Measurements from ENCODE around the gene TEAD4.

TEAD4 gene

DNA sequence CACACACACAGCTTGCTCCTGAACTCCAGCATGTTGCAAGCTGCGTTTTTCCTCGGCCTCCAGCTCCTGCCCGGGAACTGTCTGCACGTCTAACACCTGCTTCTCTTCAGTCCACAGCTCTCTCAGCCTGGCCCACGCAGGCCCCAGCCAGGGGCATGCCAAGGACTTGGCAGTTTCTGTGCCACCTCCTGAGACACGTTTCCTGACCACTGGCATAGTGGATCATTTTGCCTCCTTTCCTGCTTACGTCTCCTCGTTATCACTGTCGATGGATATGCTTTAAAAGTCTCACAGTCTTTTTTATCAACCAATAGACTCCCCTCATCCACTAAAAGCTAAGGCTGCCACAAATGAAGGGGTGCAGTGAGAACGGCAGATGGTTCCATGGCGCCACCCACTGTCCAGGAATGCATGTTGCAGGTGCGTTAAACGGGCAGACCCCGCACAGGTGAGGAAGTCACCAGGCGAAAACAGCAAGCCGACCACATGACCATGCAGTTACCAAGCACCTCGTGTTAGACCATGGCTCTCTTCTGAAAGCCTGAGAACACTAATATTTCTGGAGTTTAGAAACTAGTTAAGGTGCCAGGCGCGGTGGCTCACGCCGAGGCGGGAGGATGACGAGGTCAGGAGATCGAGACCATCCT, 14.7 kb upstream of the TEAD4 start:
- Mint-ChIP-seq H3K36me3 (ENCODE audit: low read depth) (peaks cover 11% of the 10 kb centered on the region), H3K4me3 (no peak overlapping the region), H3K27ac (no peak overlapping the region), H3K4me1 (ENCODE audit: low read depth) (peaks cover 3% of the 10 kb centered on the region), H3K9me3 (no peaks in the 10 kb centered on the region), H3K27me3 (peaks cover 4% of the 10 kb centered on the region)
- peak; percentile 73 for DNase-seq

DNA sequence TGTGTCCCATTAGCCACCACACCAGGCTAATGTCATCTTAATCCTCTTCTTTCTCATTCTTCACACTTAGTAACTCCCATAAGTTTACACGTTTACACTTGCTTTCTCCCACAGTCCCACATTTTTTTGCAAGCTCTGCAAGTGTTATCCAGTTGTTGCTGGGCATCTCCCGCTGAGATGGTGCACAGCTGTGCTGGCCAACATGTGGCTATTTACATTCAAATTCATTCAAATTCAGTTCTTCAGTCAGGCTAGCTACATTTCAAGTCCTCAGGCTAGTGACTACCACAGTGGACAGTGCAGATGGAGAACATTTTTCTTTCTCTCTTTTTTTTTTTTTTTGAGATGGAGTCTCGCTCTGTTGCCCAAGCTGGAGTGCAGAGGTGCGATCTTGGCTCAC, 9.8 kb upstream of the TEAD4 start:
- no peaks in the 10 kb centered on the region for H3K9me3 Mint-ChIP-seq
- H3K36me3 Mint-ChIP-seq (ENCODE audit: low read depth): no peaks in the 10 kb centered on the region
- H3K27ac Mint-ChIP-seq: no peak overlapping the region
- no peak overlapping the region for H3K4me3 Mint-ChIP-seq
- peaks cover 14% of the 10 kb centered on the region for H3K27me3 Mint-ChIP-seq
- peaks cover 3% of the 10 kb centered on the region for H3K4me1 Mint-ChIP-seq (ENCODE audit: low read depth)
- no peak for DNase-seq

DNA sequence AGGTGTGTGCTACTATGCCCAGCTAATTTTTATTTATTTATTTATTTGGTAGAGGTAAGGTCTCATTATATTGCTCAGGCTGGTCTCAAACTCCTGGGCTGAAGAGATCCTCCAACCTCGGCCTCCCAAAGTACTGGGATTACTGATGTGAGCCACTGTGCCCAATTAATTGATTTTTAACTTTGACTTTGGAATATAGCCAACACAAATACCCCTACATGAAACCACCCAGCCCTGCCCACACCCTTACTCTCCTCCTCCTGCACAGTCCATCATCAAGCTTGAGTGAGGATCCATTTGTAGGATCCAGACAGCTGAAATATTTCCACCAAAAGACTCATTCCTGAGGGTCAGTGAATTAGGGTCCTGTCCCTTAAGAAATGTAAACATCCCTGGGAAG, 3.3 kb upstream of the TEAD4 start:
- H3K9me3 Mint-ChIP-seq: no peaks in the 10 kb centered on the region
- H3K4me1 Mint-ChIP-seq (ENCODE audit: low read depth): peaks cover 18% of the 10 kb centered on the region
- DNase-seq: no peak
- H3K36me3 Mint-ChIP-seq (ENCODE audit: low read depth): no peaks in the 10 kb centered on the region
- no peak overlapping the region for H3K4me3 Mint-ChIP-seq
- H3K27ac Mint-ChIP-seq: no peak overlapping the region
- H3K27me3 Mint-ChIP-seq: peaks cover 45% of the 10 kb centered on the region

DNA sequence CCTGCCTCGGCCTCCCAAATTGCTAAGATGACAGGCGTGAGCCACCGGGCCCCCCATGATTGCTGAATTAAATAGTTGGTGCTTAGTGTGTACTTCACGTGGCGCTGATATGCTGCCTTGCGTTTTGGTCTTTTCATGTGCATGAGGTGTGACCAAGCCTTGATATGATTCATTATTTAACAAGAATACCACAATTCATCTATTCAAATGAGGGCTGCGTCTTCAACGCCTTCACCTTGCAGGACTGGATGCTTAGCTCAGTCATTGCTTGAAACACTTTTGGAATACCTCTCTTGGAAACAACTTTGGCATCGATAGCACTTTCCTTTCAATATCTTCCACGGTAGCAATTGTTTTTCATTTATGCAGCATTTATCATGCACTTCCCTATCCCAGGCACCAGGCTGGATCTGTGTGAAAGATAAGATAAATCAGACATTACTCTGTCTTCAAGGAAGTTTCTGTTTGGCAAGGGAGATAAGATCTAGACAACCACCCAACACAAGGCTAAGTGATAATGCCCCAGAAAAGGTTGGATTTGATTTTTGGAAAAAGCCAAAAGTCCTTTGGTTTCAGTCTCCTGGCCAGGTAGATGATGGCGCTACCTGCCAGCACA, 1.3 kb upstream of the TEAD4 start:
- Mint-ChIP-seq H3K4me1 (ENCODE audit: low read depth) (peaks cover 19% of the 10 kb centered on the region), H3K27ac (no peak overlapping the region), H3K4me3 (no peak overlapping the region), H3K27me3 (peaks cover 57% of the 10 kb centered on the region), H3K36me3 (ENCODE audit: low read depth) (no peaks in the 10 kb centered on the region), H3K9me3 (no peaks in the 10 kb centered on the region)
- DNase-seq: no peak

DNA sequence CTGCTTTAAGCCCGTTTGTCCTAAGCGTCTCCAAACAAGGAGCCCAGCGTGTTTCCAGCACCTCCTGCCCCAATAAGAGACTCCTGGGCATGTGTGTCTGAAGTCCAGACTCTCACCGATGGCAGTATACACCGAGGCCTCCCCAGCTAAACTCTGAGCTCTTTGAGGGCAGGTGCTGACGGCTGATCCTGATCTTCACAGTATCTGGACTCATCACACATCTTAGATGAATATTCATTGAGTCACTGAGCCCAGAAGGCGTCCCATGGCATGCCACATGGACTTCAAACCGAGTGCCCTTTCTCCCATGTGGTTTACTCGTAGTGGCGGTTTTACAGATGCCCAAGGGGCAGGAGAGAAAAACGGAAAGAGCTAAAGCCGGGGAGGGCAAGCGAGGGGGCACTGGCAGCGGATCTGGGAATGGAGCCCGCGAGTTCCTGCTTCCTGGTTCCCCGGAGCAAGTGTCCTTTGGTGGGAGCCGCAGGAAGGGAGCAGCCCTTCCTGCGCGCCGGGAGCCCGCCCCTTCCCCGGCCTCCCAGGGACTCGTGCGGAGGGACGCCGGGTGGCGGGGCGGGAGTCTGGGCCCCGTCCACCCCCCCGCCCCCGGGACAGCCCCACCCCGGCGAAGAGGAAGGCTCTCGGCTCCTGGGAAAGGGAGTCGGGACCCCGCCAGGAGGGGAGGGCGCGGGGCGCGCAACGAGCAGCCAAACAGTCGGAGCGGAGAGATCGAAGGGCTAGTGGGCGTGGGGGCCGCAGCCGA, 585 bp upstream of the TEAD4 start:
- H3K9me3 Mint-ChIP-seq: no peaks in the 10 kb centered on the region
- peaks cover 19% of the 10 kb centered on the region for H3K4me1 Mint-ChIP-seq (ENCODE audit: low read depth)
- no peaks in the 10 kb centered on the region for H3K36me3 Mint-ChIP-seq (ENCODE audit: low read depth)
- DNase-seq: peak; percentile 33
- peaks cover 64% of the 10 kb centered on the region for H3K27me3 Mint-ChIP-seq
- peak overlapping the region; percentile 71 for H3K4me3 Mint-ChIP-seq
- peak overlapping the region; percentile 23 for H3K27ac Mint-ChIP-seq

DNA sequence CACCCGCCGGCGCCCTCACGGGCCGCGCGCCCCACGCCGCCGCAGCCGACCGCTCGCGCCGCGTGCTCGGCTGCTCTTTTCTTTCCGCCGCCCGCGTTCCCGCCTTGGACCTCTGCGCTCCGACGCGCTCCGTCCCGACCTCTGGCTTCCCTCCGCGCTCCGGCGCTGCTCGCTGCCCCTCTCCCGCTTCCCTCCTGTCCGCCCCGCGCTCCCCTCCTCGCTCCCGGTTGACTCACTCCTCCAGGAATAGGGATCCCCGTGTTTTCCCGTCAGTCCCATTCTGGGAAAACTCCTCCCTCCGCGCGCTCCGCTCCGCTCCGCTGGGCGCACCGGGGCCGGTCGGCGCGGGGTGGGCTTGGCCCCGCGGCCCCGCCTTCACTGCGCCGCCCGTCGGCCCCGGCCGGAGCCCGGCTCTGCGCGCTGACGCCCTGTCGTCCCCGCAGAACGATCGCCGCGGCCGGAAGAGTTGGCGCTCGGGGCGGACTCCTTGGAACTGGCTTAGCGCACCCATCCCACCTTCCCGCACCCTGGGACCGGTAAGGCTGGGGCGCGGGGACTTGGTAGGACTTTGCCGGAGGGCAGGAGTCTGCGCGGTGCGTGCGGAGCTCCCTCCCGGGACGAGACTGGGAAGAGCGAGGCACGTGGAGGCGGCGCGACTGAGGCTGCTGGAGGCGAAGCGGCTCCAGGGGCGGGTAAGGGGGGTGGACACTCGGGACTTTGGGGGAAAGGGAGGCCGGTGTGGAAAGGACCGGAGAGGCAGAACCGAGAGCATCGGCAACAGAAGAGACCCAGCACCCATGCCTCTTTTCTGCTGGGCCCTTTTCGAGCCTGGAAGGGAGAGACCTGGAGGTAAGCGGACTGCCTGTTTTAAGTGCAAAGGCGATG, 550 bp downstream of the TEAD4 start:
- Mint-ChIP-seq H3K27ac (no peak overlapping the region), H3K9me3 (no peaks in the 10 kb centered on the region), H3K4me3 (peak overlapping the region; percentile 61), H3K27me3 (peaks cover 73% of the 10 kb centered on the region), H3K4me1 (ENCODE audit: low read depth) (peaks cover 19% of the 10 kb centered on the region), H3K36me3 (ENCODE audit: low read depth) (no peaks in the 10 kb centered on the region)
- peak; percentile 50 for DNase-seq

DNA sequence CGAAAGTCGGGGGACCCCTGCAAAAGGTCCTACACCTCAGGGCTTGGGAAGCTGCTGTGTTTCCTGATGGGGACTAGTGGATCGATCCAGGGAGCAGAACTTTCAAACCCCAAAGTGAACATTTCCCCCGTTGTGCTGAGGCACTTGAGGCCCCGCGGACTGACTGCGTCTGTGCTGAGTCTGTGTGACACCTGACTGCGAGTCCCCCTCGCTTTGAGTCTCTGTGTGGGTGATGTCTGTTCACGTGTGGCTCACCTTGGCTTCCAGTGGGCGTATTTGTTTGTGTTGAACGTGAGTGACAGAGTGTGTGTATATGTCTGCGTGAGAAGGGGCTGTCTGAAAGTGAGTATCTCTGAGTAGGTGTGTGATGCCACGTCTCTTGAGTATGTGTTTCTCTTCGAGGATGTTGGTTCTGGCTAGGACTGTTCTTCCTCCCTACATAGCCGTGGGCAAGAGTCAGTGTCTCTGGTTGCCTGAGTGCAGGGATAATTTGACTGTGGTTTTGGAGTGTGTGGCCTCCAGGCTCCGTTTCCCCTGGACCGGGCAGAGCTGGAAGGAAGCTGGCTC, 1.3 kb downstream of the TEAD4 start:
- H3K27me3 Mint-ChIP-seq: peaks cover 76% of the 10 kb centered on the region
- peak; percentile 45 for DNase-seq

DNA sequence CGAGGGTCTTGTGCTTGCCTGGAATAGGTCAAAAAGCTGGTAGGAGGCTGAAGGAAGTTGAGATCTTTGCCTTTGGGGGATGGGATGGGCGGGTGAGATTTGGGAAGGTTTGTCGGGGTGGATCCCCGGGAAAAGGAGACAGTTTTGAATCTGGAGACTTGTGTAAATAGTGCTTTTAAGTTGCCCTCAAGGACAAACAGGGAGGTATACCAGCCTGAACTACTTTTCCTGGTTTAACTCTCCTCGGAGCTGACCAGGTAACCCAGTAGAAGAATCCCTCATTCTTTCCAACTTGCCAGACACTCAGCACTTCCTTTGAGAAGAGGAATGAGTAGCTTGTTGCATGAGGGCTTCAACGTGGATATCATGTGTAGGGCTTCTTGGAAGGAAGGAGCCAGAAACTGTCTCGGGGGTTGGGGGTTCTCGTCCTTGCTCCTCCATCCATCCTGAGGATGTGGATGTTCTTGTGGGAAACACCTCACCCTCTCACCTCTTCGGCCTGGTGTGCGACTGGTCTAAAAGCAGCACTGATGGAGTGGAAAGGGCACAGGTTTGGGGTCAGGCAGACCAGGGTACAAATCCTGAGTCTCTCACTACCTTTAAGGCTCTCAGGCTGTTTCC, 1.9 kb downstream of the TEAD4 start:
- Mint-ChIP-seq H3K27me3 (peaks cover 76% of the 10 kb centered on the region), H3K36me3 (ENCODE audit: low read depth) (no peaks in the 10 kb centered on the region), H3K4me3 (peak overlapping the region; percentile 60), H3K9me3 (no peaks in the 10 kb centered on the region), H3K27ac (no peak overlapping the region), H3K4me1 (ENCODE audit: low read depth) (peaks cover 19% of the 10 kb centered on the region)
- no peak for DNase-seq

More for the DNA sequence above, 1.3 kb downstream of the TEAD4 start:
- Mint-ChIP-seq H3K4me3 (peak overlapping the region; percentile 60), H3K4me1 (ENCODE audit: low read depth) (peaks cover 19% of the 10 kb centered on the region), H3K36me3 (ENCODE audit: low read depth) (no peaks in the 10 kb centered on the region), H3K9me3 (no peaks in the 10 kb centered on the region), H3K27ac (no peak overlapping the region)

DNA sequence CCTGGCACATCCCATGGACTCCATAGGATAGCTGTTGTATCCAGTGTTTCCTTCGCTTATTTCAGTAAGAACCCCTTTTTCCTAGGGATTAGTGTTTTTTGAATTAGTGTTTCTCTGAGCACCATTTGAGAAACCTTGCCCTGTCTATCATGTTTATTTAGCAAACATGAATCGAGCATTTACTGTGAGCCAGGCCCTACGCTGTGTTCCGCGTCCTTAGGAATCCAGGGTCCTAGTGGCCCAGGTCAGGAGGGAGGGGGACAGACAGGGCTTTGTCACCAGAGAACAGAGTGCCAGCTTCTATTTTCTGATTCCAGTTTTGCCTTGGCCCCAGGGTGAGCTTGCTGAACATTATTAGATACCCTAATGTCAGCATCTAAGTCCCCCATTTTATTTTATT, 2.5 kb downstream of the TEAD4 start:
- no peak for DNase-seq
- Mint-ChIP-seq H3K4me3 (no peak overlapping the region), H3K27ac (no peak overlapping the region), H3K4me1 (ENCODE audit: low read depth) (peaks cover 19% of the 10 kb centered on the region), H3K27me3 (peaks cover 74% of the 10 kb centered on the region), H3K9me3 (no peaks in the 10 kb centered on the region), H3K36me3 (ENCODE audit: low read depth) (no peaks in the 10 kb centered on the region)

DNA sequence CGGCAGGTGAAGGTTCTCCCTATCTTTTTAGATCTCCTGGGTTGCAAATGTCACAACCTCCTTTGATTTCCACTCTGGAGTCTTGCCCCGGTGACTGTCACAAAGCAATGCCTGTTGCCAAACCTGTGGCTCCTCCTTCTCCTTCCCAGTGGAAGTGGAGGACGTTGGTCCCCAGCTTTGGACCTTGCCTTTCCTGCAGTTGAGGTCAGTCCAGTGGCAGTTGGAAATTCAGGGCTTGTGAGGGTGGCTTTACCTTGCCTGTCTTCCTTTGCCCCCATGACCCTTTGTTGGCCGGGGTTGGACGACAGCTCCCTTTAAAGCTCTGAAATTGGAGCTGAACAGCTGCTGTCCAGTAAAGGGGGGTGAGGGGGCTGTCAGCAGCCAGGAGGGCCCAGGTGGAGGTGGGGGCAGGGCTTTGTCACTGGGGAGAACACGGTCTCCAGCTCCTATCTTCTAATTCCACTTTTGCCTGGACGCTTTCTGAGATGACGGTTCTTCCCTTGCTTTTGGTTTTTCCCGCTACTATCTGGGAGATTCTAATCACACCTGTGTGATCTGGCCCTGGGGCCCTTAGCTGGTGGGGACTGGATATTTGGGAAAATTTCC, 4.1 kb downstream of the TEAD4 start:
- DNase-seq: no peak
- Mint-ChIP-seq H3K4me1 (ENCODE audit: low read depth) (peaks cover 17% of the 10 kb centered on the region), H3K9me3 (no peaks in the 10 kb centered on the region), H3K27me3 (peaks cover 59% of the 10 kb centered on the region), H3K4me3 (no peak overlapping the region), H3K27ac (no peak overlapping the region), H3K36me3 (ENCODE audit: low read depth) (no peaks in the 10 kb centered on the region)

DNA sequence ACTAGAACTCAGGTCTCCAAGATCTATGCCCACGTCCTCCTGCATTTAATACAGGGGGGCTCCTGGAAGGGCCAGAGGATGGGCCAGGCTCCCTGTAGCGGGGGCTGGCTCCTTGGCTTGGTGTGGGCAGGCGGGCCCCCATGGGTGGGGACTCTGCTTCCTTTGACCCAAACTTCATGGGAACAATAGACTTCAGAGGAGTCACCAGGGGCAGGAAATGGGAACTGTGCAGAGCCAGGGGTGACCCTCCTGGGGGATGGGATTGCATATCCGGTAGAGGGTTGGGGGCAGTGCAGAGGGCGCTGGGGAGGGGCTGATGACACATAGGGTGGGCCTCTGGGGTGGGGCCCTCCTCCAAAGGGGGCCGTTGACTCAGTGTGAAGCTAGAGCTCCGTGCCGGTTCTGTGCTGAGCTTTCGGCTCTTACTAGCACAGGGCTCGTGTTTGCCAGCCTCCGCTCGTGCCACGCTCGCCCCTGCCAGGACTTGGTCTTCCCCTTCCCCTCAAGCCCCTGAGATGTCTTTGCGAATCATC, 4.6 kb downstream of the TEAD4 start:
- H3K27me3 Mint-ChIP-seq: peaks cover 55% of the 10 kb centered on the region
- no peak overlapping the region for H3K27ac Mint-ChIP-seq
- no peaks in the 10 kb centered on the region for H3K36me3 Mint-ChIP-seq (ENCODE audit: low read depth)
- peaks cover 12% of the 10 kb centered on the region for H3K4me1 Mint-ChIP-seq (ENCODE audit: low read depth)
- no peak overlapping the region for H3K4me3 Mint-ChIP-seq
- H3K9me3 Mint-ChIP-seq: no peaks in the 10 kb centered on the region
- no peak for DNase-seq

DNA sequence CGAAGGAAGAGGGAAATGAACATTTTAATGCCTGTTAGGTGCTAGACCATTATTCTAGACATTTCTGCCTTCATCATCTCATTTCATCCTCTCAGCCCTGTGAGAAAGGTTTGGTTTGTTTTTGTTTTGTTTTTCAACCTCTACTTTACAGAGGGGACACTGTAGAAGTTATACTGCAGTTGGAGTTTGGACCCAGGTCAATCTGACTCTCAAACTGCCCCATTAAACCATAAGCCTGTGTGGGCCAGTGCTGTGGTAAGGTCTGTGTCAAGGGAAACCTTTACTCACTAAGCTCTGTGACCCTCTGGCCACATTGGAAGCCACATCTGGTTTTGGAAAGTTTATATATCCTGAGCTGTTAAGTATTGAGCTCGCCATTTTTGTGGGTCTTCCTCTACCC, 8.5 kb downstream of the TEAD4 start:
- no peaks in the 10 kb centered on the region for H3K36me3 Mint-ChIP-seq (ENCODE audit: low read depth)
- no peaks in the 10 kb centered on the region for H3K9me3 Mint-ChIP-seq
- no peak for DNase-seq
- H3K4me3 Mint-ChIP-seq: no peak overlapping the region
- H3K27me3 Mint-ChIP-seq: peaks cover 30% of the 10 kb centered on the region
- no peak overlapping the region for H3K27ac Mint-ChIP-seq
- H3K4me1 Mint-ChIP-seq (ENCODE audit: low read depth): no peaks in the 10 kb centered on the region

DNA sequence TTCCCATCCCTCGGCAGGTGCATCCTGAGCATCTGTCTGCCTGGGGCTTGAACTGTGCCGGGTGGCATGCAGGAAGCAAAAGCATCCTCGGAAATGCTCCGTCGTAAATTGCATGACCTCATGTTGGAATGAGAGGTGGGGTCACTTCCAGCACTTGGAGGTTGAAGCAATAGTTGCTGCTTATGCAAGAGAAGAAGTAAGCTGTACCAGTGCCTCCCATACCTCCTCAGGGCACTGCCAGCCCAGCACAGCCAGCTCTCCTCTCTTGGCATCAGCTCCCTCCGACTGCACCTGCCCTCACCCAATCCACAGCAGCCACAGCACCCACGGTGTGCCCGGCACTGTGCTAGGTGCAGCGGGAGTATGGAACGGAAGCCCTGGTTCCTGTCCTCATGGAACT, 11.5 kb downstream of the TEAD4 start:
- peaks cover 11% of the 10 kb centered on the region for H3K27me3 Mint-ChIP-seq
- no peaks in the 10 kb centered on the region for H3K4me1 Mint-ChIP-seq (ENCODE audit: low read depth)
- H3K36me3 Mint-ChIP-seq (ENCODE audit: low read depth): no peaks in the 10 kb centered on the region
- no peak for DNase-seq
- no peak overlapping the region for H3K4me3 Mint-ChIP-seq
- H3K9me3 Mint-ChIP-seq: no peaks in the 10 kb centered on the region
- no peak overlapping the region for H3K27ac Mint-ChIP-seq

Measured in activated T-cell treated with anti-CD3 and anti-CD28 coated beads, Interleukin-2, amount 50 U/mL, for 24 hours (primary cell).